Thoracic aorta (tissue), 2 donors: ENCODE measurements around the gene PTPRN2. TPM values are rescaled to one million over a fixed set of nuclear protein-coding genes. Genes with fewer than 3 reads are reported as not detected.

Source experiments
- ATAC-seq: fragments of 150-250 bp; one replicate; pipeline ENCODE4 v1.8.0; 2017; ENCODE audit warnings: low read depth; ENCODE audit not compliant: insufficient number of reproducible peaks, low FRiP score
- DNase-seq: peaks from one replicate; pipeline ENCODE4 v3.0.0-alpha.2; 2020; ENCODE audit warnings: low spot score
- H3K27ac ChIP-seq, 2 donors: fragments of 200-600 bp; sonication (generic); 1 replicate in 1 of 2; 2 replicates in 1 of 2; pipeline ENCODE4 v1.5.1; 2016; ENCODE audit warnings: mild to moderate bottlenecking in 2 of 2, moderate library complexity in 2 of 2
- H3K27me3 ChIP-seq: fragments of 200-600 bp; sonication (generic); replicated peaks from 2 replicates; pipeline ENCODE4 v1.6.0; 2016; ENCODE audit warnings: mild to moderate bottlenecking; ENCODE audit not compliant: insufficient read depth
- H3K36me3 ChIP-seq: fragments of 200-600 bp; sonication (generic); one replicate; pipeline ENCODE4 v1.5.1; 2016
- H3K4me1 ChIP-seq, 2 donors: fragments of 200-600 bp; sonication (generic); 1 replicate in 1 of 2; 2 replicates in 1 of 2; pipeline versions ENCODE4 v1.5.1 to v1.6.0; 2016; ENCODE audit warnings: low read depth in 2 of 2, mild to moderate bottlenecking in 1 of 2; ENCODE audit not compliant: control insufficient read depth in 1 of 2
- H3K4me3 ChIP-seq: fragments of 200-600 bp; sonication (generic); 2 replicates; pipeline ENCODE4 v1.5.1; 2016; ENCODE audit warnings: mild to moderate bottlenecking
- H3K9me3 ChIP-seq: fragments of 200-600 bp; sonication (generic); 2 replicates; pipeline ENCODE4 v1.5.1; 2016
- CTCF ChIP-seq: fragments of 200-600 bp; sonication (generic); IDR thresholded peaks from one replicate; pipeline ENCODE4 v1.5.1; 2019; ENCODE audit warnings: antibody characterized with exemption
- total RNA-seq, 2 donors: library from RNA; depleted of rRNA; stranded (reverse); fragments of >200 nt; gene quantifications; one replicate each; pipeline versions ENCODE4 v1.1.0 to v1.2.3, GENCODE V29; 2016

Gene PTPRN2
- total RNA-seq, 2 donors from 2014 or later: 2.2 to 3.1 TPM

- no peak for ATAC-seq
- H3K27ac ChIP-seq: no peak overlapping the region
Measured at GRCh38 chr7:157799076-157799685, 788.4 kb downstream of the PTPRN2 start.

GRCh38 chr7:157797361-157797760 is 790.3 kb downstream of the PTPRN2 start:
- H3K27ac ChIP-seq: no peak overlapping the region
- no peak for TF ChIP-seq CTCF
- no peaks in the 10 kb centered on the region for H3K36me3 ChIP-seq
- H3K27me3 ChIP-seq: no peaks in the 10 kb centered on the region
- ATAC-seq (no peak), DNase-seq (no peak)
- H3K9me3 ChIP-seq: no peaks in the 10 kb centered on the region
- H3K4me3 ChIP-seq: no peak overlapping the region
- no peaks in the 10 kb centered on the region for H3K4me1 ChIP-seq

More at GRCh38 chr7:157799076-157799685, 788.4 kb downstream of the PTPRN2 start:
- Histone ChIP-seq H3K27me3 (no peaks in the 10 kb centered on the region), H3K9me3 (no peaks in the 10 kb centered on the region), H3K4me1 (no peaks in the 10 kb centered on the region), H3K36me3 (no peaks in the 10 kb centered on the region), H3K4me3 (no peak overlapping the region)
- no peak for DNase-seq
- TF ChIP-seq CTCF: no peak

GRCh38 chr7:157796846-157797245 is 790.8 kb downstream of the PTPRN2 start:
- no peak for ATAC-seq
- Histone ChIP-seq H3K27me3 (no peaks in the 10 kb centered on the region), H3K4me1 (no peaks in the 10 kb centered on the region), H3K36me3 (no peaks in the 10 kb centered on the region), H3K4me3 (no peak overlapping the region), H3K9me3 (no peaks in the 10 kb centered on the region), H3K27ac (no peak overlapping the region)
- no peak for TF ChIP-seq CTCF
- no peak for DNase-seq

DNA sequence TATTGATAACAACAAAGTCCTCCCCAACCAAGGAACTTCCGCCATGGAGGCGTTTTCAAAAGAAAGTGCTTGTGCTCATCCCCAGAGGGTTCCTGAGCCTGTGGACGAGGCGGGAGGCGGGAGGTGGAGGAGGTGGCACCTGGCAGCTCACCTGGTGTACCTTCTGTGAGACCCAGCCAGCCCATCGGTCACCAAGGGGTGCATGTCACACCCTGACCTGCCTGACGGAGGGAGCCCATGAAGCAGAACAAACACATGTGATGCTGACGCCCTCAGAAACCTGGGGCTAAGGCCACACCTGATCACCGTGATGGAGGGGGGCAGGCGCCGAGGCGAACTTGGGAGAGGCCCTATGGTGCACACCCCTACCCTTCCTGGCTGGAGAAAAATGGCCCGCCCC is 792.0 kb downstream of the PTPRN2 start:
- Histone ChIP-seq H3K4me3 (no peak overlapping the region), H3K27me3 (no peaks in the 10 kb centered on the region), H3K9me3 (no peaks in the 10 kb centered on the region), H3K36me3 (no peaks in the 10 kb centered on the region), H3K27ac (no peak overlapping the region), H3K4me1 (no peaks in the 10 kb centered on the region)
- DNase-seq (no peak), ATAC-seq (no peak)
- TF ChIP-seq CTCF: no peak

DNA sequence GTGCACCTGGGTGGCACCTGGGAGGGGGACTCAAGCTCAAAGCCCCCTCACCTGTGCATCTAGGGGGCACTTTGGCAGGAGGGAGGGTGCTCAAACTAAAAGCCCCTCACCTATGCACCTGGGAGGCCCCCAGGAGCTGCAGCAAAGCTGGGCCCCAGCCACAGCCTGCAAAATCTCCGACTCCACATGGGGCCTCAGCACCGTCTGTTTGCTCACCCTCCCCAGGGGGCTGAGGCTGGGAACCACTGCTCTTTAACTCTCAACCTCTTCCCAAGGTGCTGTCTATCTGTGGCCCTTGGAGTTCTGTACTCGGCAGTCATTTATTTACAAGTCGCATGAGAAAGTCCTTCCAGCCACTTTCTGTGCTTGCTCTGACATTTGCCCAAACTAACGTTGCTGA is 792.4 kb downstream of the PTPRN2 start:
- H3K36me3 ChIP-seq: no peaks in the 10 kb centered on the region
- ATAC-seq: no peak
- no peaks in the 10 kb centered on the region for H3K4me1 ChIP-seq
- H3K4me3 ChIP-seq: no peak overlapping the region
- no peak overlapping the region for H3K27ac ChIP-seq
- TF ChIP-seq CTCF: no peak
- DNase-seq: no peak
- H3K27me3 ChIP-seq: no peaks in the 10 kb centered on the region
- H3K9me3 ChIP-seq: no peaks in the 10 kb centered on the region
